ENCODE results near the gene ACRV1. TPM values are rescaled to one million over a fixed set of nuclear protein-coding genes. Genes with fewer than 3 reads are reported as not detected.

Gene ACRV1
- total and polyA plus RNA-seq, 2 donors (not counting 3 experiments of a cell fraction or from before 2014, with no cell fraction given), result not detected

DNA sequence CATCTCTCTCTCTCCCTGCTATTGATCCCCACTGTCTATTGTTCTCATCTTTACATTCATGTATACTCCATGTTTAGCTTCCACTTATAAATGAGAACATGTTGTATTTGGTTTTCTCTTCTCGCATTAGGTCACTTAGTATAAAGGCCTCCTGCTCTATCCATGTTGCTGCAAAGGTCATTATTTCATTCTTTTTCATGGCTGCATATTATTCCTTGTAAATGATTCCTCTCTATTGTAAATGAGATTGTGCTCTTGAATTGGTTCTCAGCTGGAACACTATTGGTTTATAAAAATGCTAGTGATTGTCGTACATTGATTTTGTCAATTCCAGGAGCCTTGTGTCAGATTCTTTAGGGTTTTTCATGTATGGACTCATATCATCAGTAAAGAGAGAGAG is 13.5 kb downstream of the ACRV1 start:
- BruUV-seq (replicated peaks), result no TSS peak
- no peak overlapping the region for H3K4me3 ChIP-seq (replicated peaks in 1 of 3; ENCODE audit: insufficient read depth in 1 of 3, low read depth in 1 of 3, low read length in 3 of 3)
- H2AFZ ChIP-seq (ENCODE audit: low read depth, low read length), result no peak overlapping the region
- no peaks in the 10 kb centered on the region for H4K20me1 ChIP-seq (replicated peaks; ENCODE audit: control insufficient read depth, extremely low read depth, insufficient read depth, low read length)
- peaks cover 0 to 4% of the 10 kb centered on the region in 2 experiments for H3K36me3 ChIP-seq (ENCODE audit: control insufficient read depth in 2 of 2, extremely low read depth in 1 of 2, insufficient read depth in 2 of 2, low read length in 2 of 2)
- no peaks in the 10 kb centered on the region for H3K27me3 ChIP-seq (ENCODE audit: control insufficient read depth in 2 of 2, insufficient read depth in 2 of 2, low read length in 2 of 2)
- peaks cover 3% of the 10 kb centered on the region for H3K9me1 ChIP-seq (replicated peaks; ENCODE audit: control insufficient read depth, extremely low read depth, insufficient read depth, low read length)
- no peak overlapping the region for H3K27ac ChIP-seq (ENCODE audit: insufficient read depth, low read depth, low read length)
- DNase-seq (ENCODE audit: low read depth, low spot score) (no peak), FAIRE-seq (no peak)
- intact Hi-C loops (cut with micrococcal nuclease) (no loop called here), dilution Hi-C loops (cut with MboI; ENCODE audit: extremely low pct_ligation_motif_present, low sequenced_read_pairs) (no loop called here)
- POLR2A ChIA-PET, result no interaction called here
- H3K9me3 ChIP-seq (replicated peaks; ENCODE audit: control insufficient read depth, insufficient read depth, low read length), result no peaks in the 10 kb centered on the region
- peaks cover 14% of the 10 kb centered on the region for H3K79me2 ChIP-seq (ENCODE audit: control insufficient read depth, insufficient read depth, low read length)
- CTCF ChIA-PET, result no interaction called here
- TF ChIP-seq EZH2 (IDR thresholded peaks at IDR 0.05; ENCODE audit: borderline replicate concordance, low read depth, low read length, severe bottlenecking) (no peak), FOS (IDR thresholded peaks at IDR 0.05; ENCODE audit: borderline replicate concordance, insufficient read depth, low read length) (no peak)
- H3K9ac ChIP-seq (replicated peaks; ENCODE audit: extremely low read depth, insufficient read depth, low read length), result no peak overlapping the region
- H3K4me2 ChIP-seq (ENCODE audit: insufficient read depth, low read length), result no peak overlapping the region
- peaks cover 26% of the 10 kb centered on the region for H3K4me1 ChIP-seq (ENCODE audit: control insufficient read depth, extremely low read depth, insufficient read depth, low read length)

DNA sequence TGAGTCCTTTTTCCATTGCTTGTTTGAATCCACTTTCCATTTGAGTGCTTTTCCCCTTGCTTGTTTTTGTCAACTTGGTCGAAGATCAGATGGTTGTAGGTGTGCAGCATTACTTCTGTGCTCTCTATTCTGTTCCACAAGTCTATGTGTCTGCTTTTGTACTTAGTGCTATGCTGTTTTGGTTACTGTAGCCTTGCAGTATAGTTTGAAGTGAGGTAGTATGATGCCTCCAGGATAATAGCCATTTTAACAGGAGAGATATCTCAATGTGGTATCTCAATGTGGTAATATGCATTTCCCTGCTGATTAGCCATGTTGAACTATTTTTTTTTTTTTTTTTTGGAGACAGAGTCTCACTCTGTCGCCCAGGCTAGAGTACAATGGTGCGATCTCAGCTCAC is 16.7 kb downstream of the ACRV1 start:
- DNase-seq (ENCODE audit: low read depth, low spot score) (no peak), FAIRE-seq (no peak)
- no peak overlapping the region for H3K9ac ChIP-seq (replicated peaks; ENCODE audit: extremely low read depth, insufficient read depth, low read length)
- intact Hi-C loops (cut with micrococcal nuclease) (loop anchor here (1.0 kb wide), 1 partner anchor 10 kb away; no protein-coding TSS in a partner anchor), dilution Hi-C loops (cut with MboI; ENCODE audit: extremely low pct_ligation_motif_present, low sequenced_read_pairs) (no loop called here)
- no peaks in the 10 kb centered on the region for H3K9me1 ChIP-seq (replicated peaks; ENCODE audit: control insufficient read depth, extremely low read depth, insufficient read depth, low read length)
- H3K9me3 ChIP-seq (replicated peaks; ENCODE audit: control insufficient read depth, insufficient read depth, low read length), result no peaks in the 10 kb centered on the region
- peaks cover 14% of the 10 kb centered on the region for H3K79me2 ChIP-seq (ENCODE audit: control insufficient read depth, insufficient read depth, low read length)
- no peak overlapping the region for H3K4me3 ChIP-seq (replicated peaks in 1 of 3; ENCODE audit: insufficient read depth in 1 of 3, low read depth in 1 of 3, low read length in 3 of 3)
- no peaks in the 10 kb centered on the region for H3K4me1 ChIP-seq (ENCODE audit: control insufficient read depth, extremely low read depth, insufficient read depth, low read length)
- H3K4me2 ChIP-seq (ENCODE audit: insufficient read depth, low read length), result no peak overlapping the region
- H3K27ac ChIP-seq (ENCODE audit: insufficient read depth, low read depth, low read length), result no peak overlapping the region
- H3K36me3 ChIP-seq (ENCODE audit: control insufficient read depth in 2 of 2, extremely low read depth in 1 of 2, insufficient read depth in 2 of 2, low read length in 2 of 2), result peaks cover 0 to 4% of the 10 kb centered on the region in 2 experiments
- BruUV-seq (replicated peaks), result no TSS peak
- ChIA-PET CTCF (interaction anchor here (1.3 to 1.5 kb wide), 2 partner anchors 15 to 16 kb away, joined by 4 to 5 read pairs; no protein-coding TSS in a partner anchor), POLR2A (no interaction called here)
- H4K20me1 ChIP-seq (replicated peaks; ENCODE audit: control insufficient read depth, extremely low read depth, insufficient read depth, low read length), result no peaks in the 10 kb centered on the region
- no peak for TF ChIP-seq POLR2A (IDR thresholded peaks at IDR 0.05; ENCODE audit: low read depth, low read length)
- no peaks in the 10 kb centered on the region for H3K27me3 ChIP-seq (ENCODE audit: control insufficient read depth in 2 of 2, insufficient read depth in 2 of 2, low read length in 2 of 2)
- no peak overlapping the region for H2AFZ ChIP-seq (ENCODE audit: low read depth, low read length)

All from endothelial cell of umbilical vein (primary cell).